Stimulated activated CD8-positive, alpha-beta memory T cell treated with anti-CD3 and anti-CD28 coated beads, Interleukin-12 subunit alpha, Interleukin-12 subunit beta, amount 100 ng/mL, for 24 hours (primary cell): ENCODE results near the gene ARHGAP18.

Experiments
- DNase-seq: peaks from one replicate; pipeline ENCODE4 v3.0.0-alpha.2; 2020; ENCODE audit errors: extremely low read depth

The ARHGAP18 gene

GRCh38 chr6:129617986-129618385 is 92.0 kb downstream of the ARHGAP18 start:
- no peak for DNase-seq

GRCh38 chr6:129615496-129615895 is 94.5 kb downstream of the ARHGAP18 start:
- DNase-seq, result no peak

- no peak for DNase-seq
Measured at GRCh38 chr6:129615020-129615419, 95.0 kb downstream of the ARHGAP18 start.

- no peak for DNase-seq
Measured at GRCh38 chr6:129614464-129614863, 95.5 kb downstream of the ARHGAP18 start.

GRCh38 chr6:129612440-129612839 is 97.5 kb downstream of the ARHGAP18 start:
- no peak for DNase-seq

- DNase-seq, result no peak
Measured at GRCh38 chr6:129609635-129610034, 100.3 kb downstream of the ARHGAP18 start.

- DNase-seq, result no peak
Measured at GRCh38 chr6:129608886-129609537, 101.0 kb downstream of the ARHGAP18 start.

- DNase-seq, result no peak
Measured at GRCh38 chr6:129607581-129608186, 102.3 kb downstream of the ARHGAP18 start.

GRCh38 chr6:129606664-129607063 is 103.3 kb downstream of the ARHGAP18 start:
- DNase-seq, result no peak

GRCh38 chr6:129605967-129606366 is 104.0 kb downstream of the ARHGAP18 start:
- DNase-seq, result no peak

- DNase-seq, result no peak
Measured at GRCh38 chr6:129605095-129605494, 104.9 kb downstream of the ARHGAP18 start.

- no peak for DNase-seq
Measured at GRCh38 chr6:129604321-129604720, 105.7 kb downstream of the ARHGAP18 start.

GRCh38 chr6:129603741-129604140 is 106.2 kb downstream of the ARHGAP18 start:
- no peak for DNase-seq

GRCh38 chr6:129601323-129601722 is 108.7 kb downstream of the ARHGAP18 start:
- DNase-seq, result no peak

GRCh38 chr6:129599467-129599866 is 110.5 kb downstream of the ARHGAP18 start:
- DNase-seq, result no peak

- no peak for DNase-seq
Measured at GRCh38 chr6:129598244-129599187, 111.5 kb downstream of the ARHGAP18 start.

GRCh38 chr6:129597023-129597713 is 112.8 kb downstream of the ARHGAP18 start:
- no peak for DNase-seq

GRCh38 chr6:129596522-129596921 is 113.5 kb downstream of the ARHGAP18 start:
- no peak for DNase-seq

GRCh38 chr6:129593233-129593564 is 116.8 kb downstream of the ARHGAP18 start:
- no peak for DNase-seq

GRCh38 chr6:129592516-129593232 is 117.3 kb downstream of the ARHGAP18 start:
- DNase-seq, result no peak

GRCh38 chr6:129590408-129591022 is 119.5 kb downstream of the ARHGAP18 start:
- no peak for DNase-seq
